HEK293 (cell line): Measurements from ENCODE around the gene LBHD2.
A peak's percentile ranks its signal among the peaks of the same experiment; 100 is the strongest.

ENCODE experiments used
- CTCF ChIA-PET: fragments of 350-600 bp; formaldehyde crosslinking; extraction: SDS; loops from one replicate; lab custom pipeline; 2021; ENCODE audit warnings: antibody characterized with exemption; lab: Yijun Ruan, JAX
- POLR2A ChIA-PET: fragments of 300-600 bp; formaldehyde crosslinking; extraction: SDS; loops from one replicate; lab custom pipeline; 2020; ENCODE audit warnings: antibody characterized with exemption, inconsistent platforms; lab: Yijun Ruan, JAX
- H3K27ac ChIP-seq: fragments of 200-500 bp; sonication (Bioruptor generic); 2 replicates; pipeline ENCODE4 v1.5.1; 2014; ENCODE audit warnings: low read depth, low read length, control low read depth, inconsistent platforms; ENCODE audit errors: extremely low read depth
- H3K36me3 ChIP-seq, 2 experiments: fragments of 200-500 bp in 1 of 2; sonication (Bioruptor generic) in 1 of 2; 1 replicate in 1 of 2; 2 replicates in 1 of 2; pipeline ENCODE4 v1.5.1; 2014 to 2017; ENCODE audit warnings: inconsistent platforms in 2 of 2, low read length in 2 of 2; ENCODE audit not compliant: control insufficient read depth in 2 of 2, insufficient read depth in 1 of 2
- H3K4me1 ChIP-seq: fragments of 200-500 bp; sonication (Bioruptor generic); 2 replicates; pipeline ENCODE4 v1.5.1; 2014; ENCODE audit warnings: mild to moderate bottlenecking, low read length, inconsistent platforms; ENCODE audit not compliant: control insufficient read depth, insufficient read depth
- H3K4me3 ChIP-seq: 2 replicates; pipeline ENCODE4 v1.5.1; 2011; ENCODE audit warnings: low read depth, mild to moderate bottlenecking, control low read depth, low read length, moderate library complexity
- H3K9me3 ChIP-seq: fragments of 200-500 bp; sonication (Bioruptor generic); 2 replicates; pipeline ENCODE4 v1.5.1; 2014; ENCODE audit warnings: low read depth, low read length, inconsistent platforms; ENCODE audit not compliant: control insufficient read depth, insufficient read depth
- AEBP2 ChIP-seq: fragments of 450-650 bp; formaldehyde crosslinking; IDR thresholded peaks from 2 replicates; pipeline ENCODE4 v1.5.1; 2016; ENCODE audit warnings: missing biosample characterization, missing genetic modification characterization, borderline replicate concordance
- MZF1 ChIP-seq: fragments of 450-650 bp; formaldehyde crosslinking; IDR thresholded peaks from 2 replicates; pipeline ENCODE4 v1.5.1; 2017; ENCODE audit warnings: missing biosample characterization, missing genetic modification characterization, borderline replicate concordance
- RBAK ChIP-seq: fragments of 450-650 bp; formaldehyde crosslinking; IDR thresholded peaks from 2 replicates; pipeline ENCODE4 v1.5.1; 2016; ENCODE audit warnings: missing biosample characterization, missing genetic modification characterization
- REST ChIP-seq: fragments of 450-650 bp; formaldehyde crosslinking; IDR thresholded peaks from 2 replicates; pipeline ENCODE4 v1.5.1; 2016; ENCODE audit warnings: missing biosample characterization, missing genetic modification characterization
- SETDB1 ChIP-seq: IDR thresholded peaks from one replicate; pipeline ENCODE4 v1.6.1; 2017; ENCODE audit warnings: mild to moderate bottlenecking, low read length, moderate library complexity, mixed read lengths; ENCODE audit not compliant: insufficient read length
- ZBTB48 ChIP-seq: fragments of 450-650 bp; formaldehyde crosslinking; IDR thresholded peaks from 2 replicates; pipeline ENCODE4 v1.5.1; 2016; ENCODE audit warnings: missing biosample characterization, missing genetic modification characterization
- ZNF133 ChIP-seq: fragments of 450-650 bp; formaldehyde crosslinking; IDR thresholded peaks from 2 replicates; pipeline ENCODE4 v1.5.1; 2016; ENCODE audit warnings: missing biosample characterization, missing genetic modification characterization
- ZNF146 ChIP-seq: fragments of 450-650 bp; formaldehyde crosslinking; IDR thresholded peaks from 2 replicates; pipeline ENCODE4 v1.5.1; 2016; ENCODE audit warnings: missing biosample characterization, missing genetic modification characterization
- ZNF26 ChIP-seq: fragments of 450-650 bp; formaldehyde crosslinking; IDR thresholded peaks from 2 replicates; pipeline ENCODE4 v1.5.1; 2016; ENCODE audit warnings: missing biosample characterization, missing genetic modification characterization
- ZNF394 ChIP-seq: fragments of 450-650 bp; formaldehyde crosslinking; IDR thresholded peaks from 2 replicates; pipeline ENCODE4 v1.5.1; 2016; ENCODE audit warnings: missing biosample characterization, missing genetic modification characterization, mild to moderate bottlenecking, moderate library complexity, borderline replicate concordance
- ZNF521 ChIP-seq: fragments of 450-650 bp; formaldehyde crosslinking; IDR thresholded peaks from 2 replicates; pipeline ENCODE4 v1.5.1; 2017; ENCODE audit warnings: missing biosample characterization, mild to moderate bottlenecking, missing genetic modification characterization
- ZNF654 ChIP-seq: fragments of 450-650 bp; formaldehyde crosslinking; IDR thresholded peaks from 2 replicates; pipeline ENCODE4 v1.5.1; 2016; ENCODE audit warnings: low read depth, missing biosample characterization, missing genetic modification characterization
- ZNF664 ChIP-seq: fragments of 450-650 bp; formaldehyde crosslinking; IDR thresholded peaks from 2 replicates; pipeline ENCODE4 v1.5.1; 2016; ENCODE audit warnings: missing biosample characterization, missing genetic modification characterization

Gene LBHD2

GRCh38 chr14:103041464-103041863 lies 42.5 kb upstream of the LBHD2 start (continued):
- TF ChIP-seq ZNF26 = no peak
- TF ChIP-seq RBAK = no peak
- no peak for TF ChIP-seq ZNF394 (tag by site-specific recombination)

- H3K9me3 ChIP-seq = no peaks in the 10 kb centered on the region
- peaks cover 0 to 14% of the 10 kb centered on the region in 2 experiments; a peak in 2 of 3 replicates for H3K36me3 ChIP-seq
- CTCF ChIA-PET = interaction anchor here (0.7 kb wide), 1 partner anchor 518 kb away, joined by 4 read pairs; no protein-coding TSS in a partner anchor
- peaks cover 3% of the 10 kb centered on the region; the same call in 1 of the 2 replicates for H3K4me1 ChIP-seq
- H3K27ac ChIP-seq = no peak overlapping the region
- POLR2A ChIA-PET = interaction anchor here (0.9 kb wide), 1 partner anchor 13 kb away, joined by 3 read pairs; no protein-coding TSS in a partner anchor
- no peak overlapping the region for H3K4me3 ChIP-seq
- TF ChIP-seq SETDB1 (no peak), MZF1 (tag by site-specific recombination) (no peak), ZNF146 (tag by site-specific recombination) (peak; percentile 84), AEBP2 (tag by site-specific recombination) (no peak), ZNF664 (tag by site-specific recombination) (no peak), ZNF133 (tag by site-specific recombination) (no peak), ZNF654 (tag by site-specific recombination) (no peak)
These were observed 40.6 kb upstream of the LBHD2 start for GRCh38 chr14:103043257-103044015.

- TF ChIP-seq RBAK (no peak), ZBTB48 (tag by site-specific recombination) (no peak), REST (tag by site-specific recombination) (peak; percentile 96), ZNF521 (tag by site-specific recombination) (no peak)
- Histone ChIP-seq H3K9me3 (no peaks in the 10 kb centered on the region), H3K27ac (no peak overlapping the region), H3K4me1 (peaks cover 3% of the 10 kb centered on the region; the same call in 1 of the 2 replicates), H3K4me3 (no peak overlapping the region), H3K36me3 (peaks cover 0 to 14% of the 10 kb centered on the region in 2 experiments; a peak in 2 of 3 replicates)
- CTCF ChIA-PET = interaction anchor here (0.5 to 1.3 kb wide), 2 partner anchors 29 to 609 kb away, joined by 3 read pairs; no protein-coding TSS in a partner anchor
- POLR2A ChIA-PET = no interaction called here
These were observed 38.6 kb upstream of the LBHD2 start for GRCh38 chr14:103045371-103045869.
